HepG2 (cell line): ENCODE data around the gene MIF. TPM values are rescaled to one million over a fixed set of nuclear protein-coding genes. Genes with fewer than 3 reads are reported as not detected.

ENCODE experiments used
- AGO2 ChIP-seq: fragments of 200-400 bp; formaldehyde crosslinking; optimal IDR thresholded peaks from 2 replicates; pipeline ENCODE3; 2017; ENCODE audit warnings: mild to moderate bottlenecking, low read depth, low read length, moderate library complexity
- ATF3 ChIP-seq: sonication (generic); formaldehyde crosslinking; IDR thresholded peaks from 2 replicates; pipeline ENCODE4 v1.4.0; 2020; ENCODE audit warnings: missing genetic modification reagents
- BORCS8-MEF2B ChIP-seq: sonication (generic); formaldehyde crosslinking; IDR thresholded peaks from 2 replicates; pipeline ENCODE4 v1.8.0; 2022; ENCODE audit warnings: mild to moderate bottlenecking, missing genetic modification reagents
- GABPA ChIP-seq, 2 experiments: IDR thresholded peaks; 2 replicates each; pipeline ENCODE4 v1.6.1; 2011 to 2016; ENCODE audit warnings: low read depth in 2 of 2, low read length in 1 of 2, missing biosample characterization in 1 of 2, missing genetic modification characterization in 1 of 2
- HMG20A ChIP-seq: IDR thresholded peaks from 2 replicates; pipeline ENCODE4 v1.6.1; 2016; ENCODE audit warnings: borderline replicate concordance
- MLLT10 ChIP-seq: sonication (generic); formaldehyde crosslinking; IDR thresholded peaks from 2 replicates; pipeline ENCODE4 v1.4.0; 2020; ENCODE audit warnings: missing genetic modification reagents
- MLXIP ChIP-seq: sonication (generic); formaldehyde crosslinking; IDR thresholded peaks from 2 replicates; pipeline ENCODE4 v1.9.0; 2021; ENCODE audit warnings: missing genetic modification reagents, borderline replicate concordance
- SOX13 ChIP-seq, 3 experiments: fragments of 450-650 bp in 1 of 3; sonication (generic) in 1 of 3; formaldehyde crosslinking in 1 of 3; IDR thresholded peaks in 2 of 3; conservative IDR thresholded peaks in 1 of 3; 2 replicates each; pipeline versions ENCODE4 v1.5.0 to v1.6.1; 2016 to 2020; ENCODE audit warnings: antibody characterized with exemption in 1 of 3, mild to moderate bottlenecking in 1 of 3, missing compliant biosample characterization in 1 of 3, missing genetic modification reagents in 1 of 3, moderate library complexity in 1 of 3
- TBL1XR1 ChIP-seq: fragments of 150-350 bp; IDR thresholded peaks from 2 replicates; pipeline ENCODE4 v1.6.1; 2014; ENCODE audit warnings: borderline replicate concordance, low read length; ENCODE audit not compliant: partially characterized antibody
- ZBTB40 ChIP-seq, 2 experiments: fragments of 450-650 bp in 1 of 2; sonication (generic) in 1 of 2; formaldehyde crosslinking in 1 of 2; IDR thresholded peaks; 2 replicates each; pipeline versions ENCODE4 v1.6.1 to v1.8.0; 2016 to 2022; ENCODE audit warnings: antibody characterized with exemption in 1 of 2, mild to moderate bottlenecking in 1 of 2, missing genetic modification reagents in 1 of 2
- ZNF17 ChIP-seq: sonication (generic); formaldehyde crosslinking; IDR thresholded peaks from 2 replicates; pipeline ENCODE4 v1.5.0; 2020; ENCODE audit warnings: mild to moderate bottlenecking, missing genetic modification reagents
- ZNF24 ChIP-seq: fragments of 450-650 bp; IDR thresholded peaks from 2 replicates; pipeline ENCODE4 v1.6.1; 2017; ENCODE audit warnings: antibody characterized with exemption, mild to moderate bottlenecking
- ZNF362 ChIP-seq: sonication (generic); formaldehyde crosslinking; IDR thresholded peaks from 2 replicates; pipeline ENCODE4 v1.4.0; 2020; ENCODE audit warnings: missing genetic modification reagents, mild to moderate bottlenecking, borderline replicate concordance
- ZNF441 ChIP-seq: sonication (generic); formaldehyde crosslinking; IDR thresholded peaks from 2 replicates; pipeline ENCODE4 v1.7.0; 2021; ENCODE audit warnings: missing genetic modification reagents, borderline replicate concordance
- polyA plus RNA-seq, 8 experiments: library from polyadenylated mRNA; depleted of rRNA in 3 of 8; stranded (reverse) in 7 of 8; unstranded in 1 of 8; fragments of >200 nt; fragmentation: Illumina TruSeq in 4 of 8; extraction: Trizol in 4 of 8; gene quantifications; 2 replicates each; pipeline versions ENCODE4 v1.2.1 to v1.2.3, GENCODE V29; 2011 to 2016; ENCODE audit warnings: low read depth in 4 of 8, missing spikeins in 1 of 8, mixed read lengths in 1 of 8; ENCODE audit not compliant: insufficient read depth in 1 of 8
- total RNA-seq, 5 experiments: library from RNA; depleted of rRNA; stranded (reverse); fragments of >200 nt; fragmentation: Illumina TruSeq; extraction: Trizol; gene quantifications; 2 replicates each; pipeline ENCODE4 v1.2.3, GENCODE V29; 2016; ENCODE audit warnings: low read depth in 1 of 5

MIF gene
- total and polyA plus RNA-seq, 2 of the 13 experiments (the other 11 are each of a cell fraction or from before 2014, with no cell fraction given), result 634 to 675 TPM

GRCh38 chr22:23913661-23914353 lies 19.6 kb downstream of the MIF start (continued):
- TF ChIP-seq MLLT10 (CRISPR knock-in tag) (no peak), MLXIP (CRISPR knock-in tag) (no peak), ZNF24 (no peak), ZNF362 (CRISPR knock-in tag) (no peak; the same call in 1 of the 2 replicates), HMG20A (CRISPR knock-in tag) (no peak), AGO2 (peak; percentile 94), GABPA (IDR thresholded peaks at IDR 0.05; ENCODE audit: low read depth, low read length) (peak; percentile 58), GABPA (CRISPR knock-in tag; IDR thresholded peaks at IDR 0.05; ENCODE audit: low read depth) (peak; percentile 86), ATF3 (CRISPR knock-in tag) (no peak), ZNF441 (CRISPR knock-in tag) (peak; percentile 13; the same call in 1 of the 2 replicates), SOX13 (IDR thresholded peaks at IDR 0.05) (peak; percentile 13; the same call in 1 of the 2 replicates), SOX13 (CRISPR knock-in tag; conservative IDR thresholded peaks at IDR 0.05 in 1 of 2, IDR thresholded peaks at IDR 0.05 in 1 of 2) (peak in 1 of 2 experiments; percentile 50; a peak in 1 of 4 replicates), TBL1XR1 (no peak), ZNF17 (no peak), ZBTB40 (IDR thresholded peaks at IDR 0.05) (no peak), ZBTB40 (CRISPR knock-in tag; IDR thresholded peaks at IDR 0.05) (peak; percentile 80), BORCS8-MEF2B (CRISPR knock-in tag) (peak; percentile 86)
